Activated CD4-positive, alpha-beta T cell treated with anti-CD3 and anti-CD28 coated beads, Interleukin-2, amount 50 U/mL, for 16 hours (primary cell): ENCODE results near the gene BPIFB2.

Source experiments
- DNase-seq: peaks from one replicate; pipeline ENCODE4 v3.0.0-alpha.2; 2020

BPIFB2 gene

GRCh38 chr20:33023439-33024242 lies 16.1 kb downstream of the BPIFB2 start:
- DNase-seq = no peak

- DNase-seq = no peak
These were observed 16.7 kb downstream of the BPIFB2 start for GRCh38 chr20:33024243-33024560.

- no peak for DNase-seq
These were observed 17.3 kb downstream of the BPIFB2 start for GRCh38 chr20:33024609-33025317.

GRCh38 chr20:33025318-33025876 lies 17.9 kb downstream of the BPIFB2 start:
- no peak for DNase-seq

GRCh38 chr20:33026072-33026778 lies 18.7 kb downstream of the BPIFB2 start:
- DNase-seq = no peak

- no peak for DNase-seq
These were observed 19.6 kb downstream of the BPIFB2 start for GRCh38 chr20:33026779-33027759.

GRCh38 chr20:33027769-33028751 lies 20.6 kb downstream of the BPIFB2 start:
- no peak for DNase-seq

GRCh38 chr20:33028875-33029274 lies 21.4 kb downstream of the BPIFB2 start:
- no peak for DNase-seq

- no peak for DNase-seq
These were observed 22.6 kb downstream of the BPIFB2 start for GRCh38 chr20:33030076-33030475.

- no peak for DNase-seq
These were observed 23.1 kb downstream of the BPIFB2 start for GRCh38 chr20:33030569-33030968.

- DNase-seq = no peak
These were observed 24.0 kb downstream of the BPIFB2 start, which contains the start of gene BPIFB6 for GRCh38 chr20:33031531-33031930. BPIFB6 (plus strand) TSS chr20:33031648; CDS start chr20:33031648, 0 bp downstream.

GRCh38 chr20:33032555-33032954 lies 25.1 kb downstream of the BPIFB2 start:
- DNase-seq = no peak

GRCh38 chr20:33033381-33033780 lies 25.9 kb downstream of the BPIFB2 start:
- DNase-seq = no peak

GRCh38 chr20:33034115-33034514 lies 26.6 kb downstream of the BPIFB2 start:
- DNase-seq = no peak

- DNase-seq = no peak
These were observed 27.5 kb downstream of the BPIFB2 start for GRCh38 chr20:33034901-33035492.

- DNase-seq = no peak
These were observed 30.0 kb downstream of the BPIFB2 start for GRCh38 chr20:33037456-33037855.

- no peak for DNase-seq
These were observed 30.7 kb downstream of the BPIFB2 start for GRCh38 chr20:33038243-33038642.

- no peak for DNase-seq
These were observed 34.9 kb downstream of the BPIFB2 start for GRCh38 chr20:33042430-33042829.

- no peak for DNase-seq
These were observed 35.7 kb downstream of the BPIFB2 start for GRCh38 chr20:33042983-33043730.

GRCh38 chr20:33043731-33044181 lies 36.3 kb downstream of the BPIFB2 start:
- DNase-seq = no peak
